HepG2 (cell line): Measurements from ENCODE around the gene COL9A3. TPM values are rescaled to one million over a fixed set of nuclear protein-coding genes. Genes with fewer than 3 reads are reported as not detected.

ENCODE experiments used
- ATAC-seq: fragments of 200-7000 bp; cut with Tn5 transposase; 3 replicates; pipeline ENCODE4 v1.9.1; 2020; ENCODE audit warnings: mild to moderate bottlenecking, moderate library complexity
- BruUV-seq: library from RNA; stranded (reverse); fragments of 400-500 nt; replicated peaks from 2 replicates; lab custom pipeline; 2021; lab: Mats Ljungman, UMichigan
- CTCF ChIA-PET: fragments of 300-600 bp; formaldehyde crosslinking; extraction: SDS; loops from one replicate; lab custom pipeline; 2021; ENCODE audit warnings: low total read pairs, inconsistent platforms, low intra/inter-chr PET ratio; lab: Yijun Ruan, JAX
- POLR2A ChIA-PET: fragments of 350-600 bp; sonication (Branson Sonifier 250); formaldehyde crosslinking; loops from one replicate; lab custom pipeline; 2020; ENCODE audit warnings: antibody characterized with exemption, inconsistent platforms; lab: Yijun Ruan, JAX
- DNase-seq: peaks from one replicate; pipeline ENCODE4 v3.0.0-alpha.2; 2015; ENCODE audit warnings: low spot score
- FAIRE-seq: peaks from 3 replicates; lab custom pipeline; 2011; peaks lifted over from hg19 to GRCh38; lab: Jason Lieb, UNC
- H2AFZ ChIP-seq: one replicate; pipeline ENCODE4 v1.6.1; 2011; ENCODE audit warnings: low read length, inconsistent platforms
- H3K27ac ChIP-seq: fragments of 300-600 bp; 3 replicates; pipeline ENCODE4 v1.8.0; 2011; ENCODE audit warnings: mixed run types, mild to moderate bottlenecking, mixed read lengths, low read length, inconsistent platforms; ENCODE audit not compliant: insufficient read depth; ENCODE audit errors: extremely low read length
- H3K27me3 ChIP-seq, 2 experiments: fragments of 200-600 bp in 1 of 2; 2 replicates in 1 of 2; 3 replicates in 1 of 2; pipeline versions ENCODE4 v1.6.0 to v1.8.0; 2011; ENCODE audit warnings: low read length in 2 of 2, mild to moderate bottlenecking in 2 of 2, moderate library complexity in 2 of 2, inconsistent platforms in 1 of 2; ENCODE audit not compliant: insufficient read depth in 2 of 2, control insufficient read depth in 1 of 2
- H3K36me3 ChIP-seq, 2 experiments: fragments of 200-600 bp in 1 of 2; replicated peaks in 1 of 2; 2 replicates in 1 of 2; 3 replicates in 1 of 2; pipeline versions ENCODE4 v1.5.1 to v1.8.0; 2011; ENCODE audit warnings: low read length in 2 of 2, inconsistent platforms in 1 of 2; ENCODE audit not compliant: insufficient read depth in 2 of 2, control insufficient read depth in 1 of 2
- H3K4me1 ChIP-seq: 2 replicates; pipeline ENCODE4 v1.5.1; 2012; ENCODE audit warnings: low read length, inconsistent platforms; ENCODE audit not compliant: insufficient read depth
- H3K4me2 ChIP-seq: 2 replicates; pipeline ENCODE4 v1.6.0; 2011; ENCODE audit warnings: low read depth, low read length, inconsistent platforms
- H3K4me3 ChIP-seq, 3 experiments: fragments of 200-600 bp in 1 of 3; sonication (generic), shearing (Covaris generic) in 1 of 3; replicated peaks in 1 of 3; 2 replicates each; pipeline ENCODE4 v1.5.1; 2011 to 2016; ENCODE audit warnings: low read length in 3 of 3, inconsistent platforms in 2 of 3, low read depth in 2 of 3, mild to moderate bottlenecking in 2 of 3, control low read depth in 1 of 3, mixed read lengths in 1 of 3; ENCODE audit not compliant: insufficient read depth in 1 of 3
- H3K79me2 ChIP-seq: one replicate; pipeline ENCODE4 v1.6.1; 2011; ENCODE audit warnings: low read length, inconsistent platforms; ENCODE audit not compliant: insufficient read depth
- H3K9ac ChIP-seq: 2 replicates; pipeline ENCODE4 v1.6.0; 2011; ENCODE audit warnings: mild to moderate bottlenecking, low read depth, low read length, inconsistent platforms; ENCODE audit not compliant: insufficient read depth
- H3K9me3 ChIP-seq: 2 replicates; pipeline ENCODE4 v1.5.1; 2012; ENCODE audit warnings: mild to moderate bottlenecking, low read length
- H4K20me1 ChIP-seq: 2 replicates; pipeline ENCODE4 v1.6.0; 2011; ENCODE audit warnings: inconsistent platforms, mild to moderate bottlenecking, low read length, moderate library complexity; ENCODE audit not compliant: insufficient read depth
- MED1 ChIP-seq: sonication (generic); formaldehyde crosslinking; IDR thresholded peaks from 2 replicates; pipeline ENCODE4 v1.4.0; 2020; ENCODE audit warnings: missing genetic modification reagents
- MEIS2 ChIP-seq: sonication (generic); formaldehyde crosslinking; IDR thresholded peaks from 2 replicates; pipeline ENCODE4 v1.9.0; 2021; ENCODE audit warnings: mild to moderate bottlenecking, missing genetic modification reagents
- PAX8 ChIP-seq: sonication (generic); formaldehyde crosslinking; IDR thresholded peaks from 2 replicates; pipeline ENCODE4 v1.8.0; 2022; ENCODE audit warnings: mild to moderate bottlenecking, missing genetic modification reagents, borderline replicate concordance
- PCBP1 ChIP-seq: fragments of 200-400 bp; formaldehyde crosslinking; IDR thresholded peaks from 2 replicates; pipeline ENCODE4 v1.6.1; 2017; ENCODE audit warnings: mild to moderate bottlenecking, low read depth, low read length, borderline replicate concordance
- PREB ChIP-seq: sonication (generic); formaldehyde crosslinking; IDR thresholded peaks from 2 replicates; pipeline ENCODE4 v1.4.0; 2020; ENCODE audit warnings: missing genetic modification reagents
- REL ChIP-seq: sonication (generic); formaldehyde crosslinking; conservative IDR thresholded peaks from 2 replicates; pipeline ENCODE4 v1.8.0; 2022; ENCODE audit warnings: mild to moderate bottlenecking, missing genetic modification reagents, moderate library complexity
- STAT6 ChIP-seq: sonication (generic); formaldehyde crosslinking; IDR thresholded peaks from 2 replicates; pipeline ENCODE4 v1.4.0; 2020; ENCODE audit warnings: missing genetic modification reagents, mild to moderate bottlenecking, borderline replicate concordance
- ZNF326 ChIP-seq: sonication (generic); formaldehyde crosslinking; IDR thresholded peaks from 2 replicates; pipeline ENCODE4 v1.4.0; 2020; ENCODE audit warnings: missing genetic modification reagents, borderline replicate concordance
- ZNF547 ChIP-seq: sonication (generic); formaldehyde crosslinking; IDR thresholded peaks from 2 replicates; pipeline ENCODE4 v1.5.1; 2020; ENCODE audit warnings: mild to moderate bottlenecking, missing genetic modification reagents
- ZNF609 ChIP-seq: sonication (generic); formaldehyde crosslinking; IDR thresholded peaks from 2 replicates; pipeline ENCODE4 v1.4.0; 2020; ENCODE audit warnings: mild to moderate bottlenecking, missing genetic modification reagents, borderline replicate concordance
- ZNF768 ChIP-seq: sonication (generic); formaldehyde crosslinking; IDR thresholded peaks from 2 replicates; pipeline ENCODE4 v1.4.0; 2020; ENCODE audit warnings: missing genetic modification reagents
- WGBS: methylation state at CpG from one replicate; pipeline ENCODE4 v1.1.6; 2017; ENCODE audit warnings: low lambda C conversion rate; 5-methylcytosine and 5-hydroxymethylcytosine counted together
- in situ Hi-C: cut with HindIII; loops from 2 replicates; pipeline ENCODE4 v1.10.0; 2017; ENCODE audit warnings: low pct_unique_long_range_greater_than_20kb; ENCODE audit not compliant: extremely low pct_ligation_motif_present
- intact Hi-C: fragments of 100-400 bp; cut with micrococcal nuclease; formaldehyde crosslinking; loops from one replicate; pipeline ENCODE4 v1.10.0; 2022; ENCODE audit not compliant: unreplicated experiment
- polyA plus RNA-seq, 8 experiments: library from polyadenylated mRNA; depleted of rRNA in 3 of 8; stranded (reverse) in 7 of 8; unstranded in 1 of 8; fragments of >200 nt; fragmentation: Illumina TruSeq in 4 of 8; extraction: Trizol in 4 of 8; gene quantifications; 2 replicates each; pipeline versions ENCODE4 v1.2.1 to v1.2.3, GENCODE V29; 2011 to 2016; ENCODE audit warnings: low read depth in 4 of 8, missing spikeins in 1 of 8, mixed read lengths in 1 of 8; ENCODE audit not compliant: insufficient read depth in 1 of 8
- total RNA-seq, 5 experiments: library from RNA; depleted of rRNA; stranded (reverse); fragments of >200 nt; fragmentation: Illumina TruSeq; extraction: Trizol; gene quantifications; 2 replicates each; pipeline ENCODE4 v1.2.3, GENCODE V29; 2016; ENCODE audit warnings: low read depth in 1 of 5
- TF ChIP-seq, protein P1 (sequence below): sonication (generic); formaldehyde crosslinking; IDR thresholded peaks from 2 replicates; pipeline ENCODE4 v1.8.1; 2023; ENCODE audit warnings: mild to moderate bottlenecking, missing genetic modification reagents

COL9A3 gene
- total and polyA plus RNA-seq, 2 of the 13 experiments (the other 11 are each of a cell fraction or from before 2014, with no cell fraction given): 155 to 204 TPM

DNA sequence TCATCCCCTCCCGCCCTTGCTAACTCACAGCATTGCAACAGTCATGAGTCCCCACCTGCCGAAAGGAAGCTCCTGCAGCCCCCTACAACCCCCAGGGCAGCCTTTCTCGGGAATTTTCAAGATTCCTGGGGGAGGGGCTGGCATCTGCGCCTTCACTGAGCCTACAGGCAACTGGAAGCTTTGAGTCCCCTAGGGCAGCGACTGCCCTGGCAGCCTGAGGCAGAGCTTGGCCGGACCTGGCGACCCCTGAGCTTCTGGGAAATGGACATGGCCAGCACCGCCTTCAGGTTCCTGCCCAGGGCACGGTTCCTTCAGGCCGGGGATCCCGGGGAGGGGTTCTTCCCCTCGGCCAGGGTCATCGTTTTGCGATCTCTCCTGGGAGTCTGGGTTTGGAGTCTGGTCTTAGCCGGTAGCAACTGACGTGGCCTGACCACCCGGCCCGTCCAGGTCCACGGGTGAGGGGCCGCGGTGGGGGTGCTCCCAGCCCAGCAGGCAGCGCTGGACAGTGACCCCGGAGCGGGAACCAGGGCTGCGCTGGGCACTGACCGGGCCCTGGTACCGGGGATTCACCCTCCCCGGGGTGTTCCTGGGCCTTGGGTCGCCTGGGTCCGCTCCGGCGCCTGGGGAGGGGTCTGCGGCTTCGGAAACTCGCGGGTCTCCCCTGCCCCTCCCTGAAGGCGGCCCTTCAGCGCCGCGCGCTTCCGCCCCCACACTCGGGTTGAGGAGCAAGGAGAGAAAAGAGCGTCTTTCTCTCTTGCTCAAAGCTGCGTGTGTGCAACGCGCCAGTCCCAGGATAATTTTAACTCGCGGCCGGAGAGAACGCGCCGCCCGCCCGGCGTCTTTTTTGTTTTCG lies 593 bp upstream of the COL9A3 start:
- TSS peak; percentile 68 for BruUV-seq
- Histone ChIP-seq H3K4me1 (peaks cover 58% of the 10 kb centered on the region), H3K9ac (peak overlapping the region; percentile 72), H3K4me3 (peak overlapping the region; percentile 51 to 77 (median 59)), H3K9me3 (no peaks in the 10 kb centered on the region), H3K36me3 (peaks cover 8 to 23% of the 10 kb centered on the region in 2 experiments; a peak in 4 of 5 replicates), H4K20me1 (peaks cover 4% of the 10 kb centered on the region; the same call in 1 of the 2 replicates), H3K27ac (peak overlapping the region; percentile 65), H3K27me3 (no peaks in the 10 kb centered on the region), H2AFZ (no peak overlapping the region), H3K79me2 (peaks cover 6% of the 10 kb centered on the region), H3K4me2 (peak overlapping the region; percentile 89)
- CTCF ChIA-PET: no interaction called here
- 48% methylated on average over 44 of the region's 57 CpGs for WGBS
- intact Hi-C loops (no loop called here), in situ Hi-C loops (no loop called here)
- no peak for DNase-seq
- ATAC-seq: 0 out of 3 replicates have a peak, but pooled peaks have one; percentile 0
- POLR2A ChIA-PET: interaction anchor here (1.2 to 6.8 kb wide), 8 partner anchors 9 to 192 kb away, joined by 3 to 64 read pairs (median 10); partner anchors contain the start of genes MRGBP, OGFR and TCFL5
- no peak for FAIRE-seq
- TF ChIP-seq ZNF609 (CRISPR knock-in tag) (no peak), PCBP1 (0 out of 2 replicates have a peak, but pooled peaks have one; percentile 21), ZNF547 (CRISPR knock-in tag) (peak; percentile 67; the same call in 1 of the 2 replicates), MEIS2 (CRISPR knock-in tag) (0 out of 2 replicates have a peak, but pooled peaks have one; percentile 11), STAT6 (CRISPR knock-in tag) (no peak), ZNF768 (CRISPR knock-in tag) (peak; percentile 21; the same call in 1 of the 2 replicates), REL (CRISPR knock-in tag) (0 out of 2 replicates have a peak, but pooled peaks have one; percentile 44), MED1 (CRISPR knock-in tag) (no peak; the same call in 1 of the 2 replicates), PREB (no peak), PAX8 (CRISPR knock-in tag) (no peak), ZNF326 (CRISPR knock-in tag) (0 out of 2 replicates have a peak, but pooled peaks have one; percentile 9)
- TF ChIP-seq, protein P1, sequence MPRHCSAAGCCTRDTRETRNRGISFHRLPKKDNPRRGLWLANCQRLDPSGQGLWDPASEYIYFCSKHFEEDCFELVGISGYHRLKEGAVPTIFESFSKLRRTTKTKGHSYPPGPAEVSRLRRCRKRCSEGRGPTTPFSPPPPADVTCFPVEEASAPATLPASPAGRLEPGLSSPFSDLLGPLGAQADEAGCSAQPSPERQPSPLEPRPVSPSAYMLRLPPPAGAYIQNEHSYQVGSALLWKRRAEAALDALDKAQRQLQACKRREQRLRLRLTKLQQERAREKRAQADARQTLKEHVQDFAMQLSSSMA (CRISPR knock-in tag): peak; percentile 27; the same call in 1 of the 2 replicates
